ENCODE data around the gene GATA2.

Gene GATA2

DNA sequence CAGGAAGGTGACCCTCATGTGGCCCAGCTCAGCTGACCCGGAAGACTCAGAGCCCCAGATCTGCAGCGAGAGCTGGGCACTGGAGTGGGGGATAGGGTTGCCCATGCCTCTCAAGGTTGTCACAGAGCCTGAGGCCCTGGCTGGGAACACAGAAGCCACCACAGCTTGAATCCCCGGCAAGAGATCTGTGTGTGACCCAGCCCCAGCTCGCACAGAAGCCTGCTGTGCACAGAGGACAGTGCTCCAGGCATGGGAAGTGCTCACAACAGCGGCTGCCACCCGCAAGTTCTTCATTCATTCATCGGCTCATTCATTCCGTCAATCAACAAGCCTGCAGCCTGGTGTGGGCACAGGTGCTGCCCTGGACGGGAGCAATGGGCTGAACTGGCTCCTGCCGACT lies 62.7 kb downstream of the GATA2 start:
- Histone ChIP-seq H3K27me3 (ENCODE audit: control insufficient read depth, insufficient read depth, low read length) (peaks cover 93% of the 10 kb centered on the region), H3K9me3 (ENCODE audit: control insufficient read depth, insufficient read depth, low read length) (no peaks in the 10 kb centered on the region), H3K36me3 (ENCODE audit: control insufficient read depth, insufficient read depth, low read length) (no peaks in the 10 kb centered on the region), H3K9ac (ENCODE audit: low read depth, low read length) (no peak overlapping the region), H3K4me1 (ENCODE audit: control insufficient read depth, insufficient read depth, low read length) (peaks cover 52% of the 10 kb centered on the region), H3K27ac (ENCODE audit: low read depth, low read length) (no peak overlapping the region), H3K4me3 (ENCODE audit: low read depth, low read length) (no peak overlapping the region)

DNA sequence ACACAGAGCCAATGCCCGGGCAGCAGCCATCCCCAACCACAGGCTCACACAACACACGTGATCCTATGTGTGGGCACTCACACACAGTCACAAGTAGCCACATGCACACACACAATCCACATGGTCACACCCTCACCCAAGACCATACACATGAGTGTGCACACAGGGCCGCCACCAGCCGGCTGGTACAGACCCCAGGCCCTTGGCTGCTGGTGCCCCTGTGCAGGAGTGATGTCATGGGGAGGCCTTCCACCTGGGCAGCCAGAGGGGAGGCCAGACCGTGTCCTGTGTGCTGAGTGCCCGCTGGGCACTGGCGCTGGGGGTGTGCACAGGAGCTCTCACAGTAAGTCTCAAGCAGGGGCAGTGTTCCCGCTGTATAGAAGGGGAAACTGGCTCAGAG lies 63.2 kb downstream of the GATA2 start:
- Histone ChIP-seq H3K4me3 (ENCODE audit: low read depth, low read length) (no peak overlapping the region), H3K9me3 (ENCODE audit: control insufficient read depth, insufficient read depth, low read length) (no peaks in the 10 kb centered on the region), H3K36me3 (ENCODE audit: control insufficient read depth, insufficient read depth, low read length) (no peaks in the 10 kb centered on the region), H3K9ac (ENCODE audit: low read depth, low read length) (no peak overlapping the region), H3K27me3 (ENCODE audit: control insufficient read depth, insufficient read depth, low read length) (peaks cover 93% of the 10 kb centered on the region), H3K4me1 (ENCODE audit: control insufficient read depth, insufficient read depth, low read length) (peaks cover 48% of the 10 kb centered on the region), H3K27ac (ENCODE audit: low read depth, low read length) (no peak overlapping the region)
